Measurements from ENCODE around the gene SLC25A25.

Gene SLC25A25

DNA sequence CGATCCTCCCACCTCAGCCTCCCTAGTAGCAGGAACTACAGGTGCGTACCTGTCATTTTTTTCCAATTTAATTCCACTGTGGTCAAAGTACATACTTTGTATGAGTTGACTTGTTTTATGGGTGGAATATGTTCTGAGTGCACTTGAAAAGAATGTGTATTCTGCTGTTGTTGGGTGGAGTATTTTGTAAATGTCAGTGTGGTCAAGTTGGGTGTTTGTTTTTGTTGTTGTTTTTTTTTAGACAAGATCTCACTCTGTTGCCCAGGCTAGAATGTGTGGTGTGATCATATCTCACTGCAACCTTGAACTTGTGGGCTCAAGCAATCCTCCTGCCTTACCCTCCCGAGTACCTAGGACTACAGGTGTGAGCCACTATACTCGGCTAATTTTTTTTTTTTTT lies 17.9 kb downstream of the SLC25A25 start:
- no peak overlapping the region for H3K4me3 ChIP-seq (ENCODE audit: low read depth, low read length)
- DNase-seq (ENCODE audit: low read depth) = no peak
- TF ChIP-seq, protein P1, sequence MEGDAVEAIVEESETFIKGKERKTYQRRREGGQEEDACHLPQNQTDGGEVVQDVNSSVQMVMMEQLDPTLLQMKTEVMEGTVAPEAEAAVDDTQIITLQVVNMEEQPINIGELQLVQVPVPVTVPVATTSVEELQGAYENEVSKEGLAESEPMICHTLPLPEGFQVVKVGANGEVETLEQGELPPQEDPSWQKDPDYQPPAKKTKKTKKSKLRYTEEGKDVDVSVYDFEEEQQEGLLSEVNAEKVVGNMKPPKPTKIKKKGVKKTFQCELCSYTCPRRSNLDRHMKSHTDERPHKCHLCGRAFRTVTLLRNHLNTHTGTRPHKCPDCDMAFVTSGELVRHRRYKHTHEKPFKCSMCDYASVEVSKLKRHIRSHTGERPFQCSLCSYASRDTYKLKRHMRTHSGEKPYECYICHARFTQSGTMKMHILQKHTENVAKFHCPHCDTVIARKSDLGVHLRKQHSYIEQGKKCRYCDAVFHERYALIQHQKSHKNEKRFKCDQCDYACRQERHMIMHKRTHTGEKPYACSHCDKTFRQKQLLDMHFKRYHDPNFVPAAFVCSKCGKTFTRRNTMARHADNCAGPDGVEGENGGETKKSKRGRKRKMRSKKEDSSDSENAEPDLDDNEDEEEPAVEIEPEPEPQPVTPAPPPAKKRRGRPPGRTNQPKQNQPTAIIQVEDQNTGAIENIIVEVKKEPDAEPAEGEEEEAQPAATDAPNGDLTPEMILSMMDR (IDR thresholded peaks at IDR 0.05; ENCODE audit: insufficient read depth, low read depth, low read length, missing control alignments) = no peak

DNA sequence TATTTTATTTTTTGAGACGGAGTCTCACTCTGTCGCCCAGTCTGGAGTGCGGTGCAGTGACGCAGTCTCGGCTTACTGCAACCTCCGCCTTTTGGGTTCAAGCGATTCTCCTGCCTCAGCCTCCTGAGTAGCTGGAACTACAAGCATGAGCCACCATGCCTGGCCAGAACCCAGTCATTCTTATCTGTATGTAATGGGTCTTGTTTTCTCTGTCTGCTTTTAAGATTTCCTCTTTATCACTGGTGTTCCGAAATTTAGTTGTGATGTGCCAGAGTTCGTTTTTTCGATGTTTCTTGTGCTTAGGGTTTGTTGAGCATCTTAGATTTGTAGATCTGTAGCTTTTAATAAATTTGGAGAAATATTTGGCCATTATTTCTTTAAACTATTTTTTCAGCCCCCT lies 19.2 kb downstream of the SLC25A25 start:
- no peak overlapping the region for H3K4me3 ChIP-seq (ENCODE audit: low read depth, low read length)
- DNase-seq (ENCODE audit: low read depth) = no peak
- TF ChIP-seq, protein P1 (IDR thresholded peaks at IDR 0.05; ENCODE audit: insufficient read depth, low read depth, low read length, missing control alignments) = no peak

DNA sequence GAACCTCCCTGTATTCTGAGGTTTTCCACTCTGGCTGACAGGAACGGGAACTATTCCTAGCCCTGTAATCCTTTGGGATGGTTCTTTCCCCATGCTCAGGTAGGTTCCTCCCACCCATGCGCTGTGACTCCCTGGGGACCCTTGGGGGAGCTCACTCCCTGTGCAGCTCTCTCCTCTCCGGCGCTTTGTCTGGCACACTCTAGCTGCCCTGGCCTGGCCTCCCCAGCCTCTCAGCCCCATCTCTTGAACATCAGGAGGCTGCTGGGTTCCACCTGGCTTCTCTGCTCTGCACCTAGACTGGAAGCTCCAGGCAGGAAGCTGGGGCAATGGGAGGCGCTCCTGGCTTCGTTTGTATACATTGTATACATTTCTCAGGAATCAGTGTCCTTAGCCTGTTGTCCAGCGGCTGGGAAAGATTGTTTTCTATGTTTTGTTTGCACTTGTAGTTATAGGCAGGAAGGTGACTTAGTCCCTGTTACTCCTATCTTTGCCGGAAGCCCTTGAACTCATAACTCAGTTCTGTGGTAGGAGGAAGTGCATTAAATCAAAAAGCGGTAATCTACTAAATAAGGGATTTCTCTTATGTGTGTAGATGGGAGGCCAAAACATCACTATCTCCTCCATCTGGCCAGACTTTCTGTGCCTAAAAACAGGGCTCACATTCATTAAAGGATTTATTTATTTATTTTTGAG lies 20.4 kb downstream of the SLC25A25 start:
- TF ChIP-seq, protein P1 (IDR thresholded peaks at IDR 0.05; ENCODE audit: insufficient read depth, low read depth, low read length, missing control alignments) = no peak
- H3K4me3 ChIP-seq (ENCODE audit: low read depth, low read length) = no peak overlapping the region
- no peak for DNase-seq (ENCODE audit: low read depth)

DNA sequence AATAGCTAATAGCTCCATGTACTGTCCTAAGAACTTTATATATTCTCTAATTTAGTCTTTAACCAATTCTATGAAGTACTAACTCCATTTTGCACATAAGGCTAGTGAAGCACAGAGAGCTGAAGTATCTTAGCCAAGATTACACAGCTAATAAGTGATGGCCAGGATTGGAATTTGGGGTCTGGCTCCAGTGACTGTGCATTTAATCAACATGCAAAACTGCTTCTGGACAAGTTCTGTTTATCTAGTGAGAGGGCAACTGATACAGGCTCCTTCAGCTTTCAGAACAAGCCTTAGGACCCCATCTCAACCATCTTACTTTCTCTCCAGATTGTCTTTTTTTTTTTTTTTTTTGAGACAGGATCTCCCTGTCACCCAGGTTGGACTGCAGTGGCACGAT lies 21.3 kb downstream of the SLC25A25 start:
- TF ChIP-seq, protein P1 (IDR thresholded peaks at IDR 0.05; ENCODE audit: insufficient read depth, low read depth, low read length, missing control alignments) = no peak
- DNase-seq (ENCODE audit: low read depth) = no peak
- H3K4me3 ChIP-seq (ENCODE audit: low read depth, low read length) = no peak overlapping the region

DNA sequence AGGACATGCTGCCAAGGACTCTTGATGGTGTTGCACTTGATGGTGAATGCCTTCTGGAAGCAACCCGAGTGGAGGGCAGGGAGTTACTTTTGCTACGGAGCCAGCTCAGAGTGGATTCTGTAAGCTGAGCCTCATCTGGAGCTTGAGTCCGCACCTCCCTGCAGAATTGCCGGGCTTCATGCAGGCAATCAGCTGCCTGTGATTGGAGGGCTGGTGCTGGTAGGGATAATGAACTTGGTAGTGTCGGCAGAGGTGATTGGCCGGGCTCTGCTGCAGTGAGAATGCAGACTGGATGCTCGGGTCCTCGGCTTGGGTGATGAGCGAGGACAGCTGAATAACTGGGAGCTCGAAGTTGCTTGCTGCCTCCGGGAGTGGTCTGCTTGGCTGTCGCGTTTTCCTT lies 23.1 kb downstream of the SLC25A25 start:
- no peak overlapping the region for H3K4me3 ChIP-seq (ENCODE audit: low read depth, low read length)
- TF ChIP-seq, protein P1 (IDR thresholded peaks at IDR 0.05; ENCODE audit: insufficient read depth, low read depth, low read length, missing control alignments) = no peak
- no peak for DNase-seq (ENCODE audit: low read depth)

DNA sequence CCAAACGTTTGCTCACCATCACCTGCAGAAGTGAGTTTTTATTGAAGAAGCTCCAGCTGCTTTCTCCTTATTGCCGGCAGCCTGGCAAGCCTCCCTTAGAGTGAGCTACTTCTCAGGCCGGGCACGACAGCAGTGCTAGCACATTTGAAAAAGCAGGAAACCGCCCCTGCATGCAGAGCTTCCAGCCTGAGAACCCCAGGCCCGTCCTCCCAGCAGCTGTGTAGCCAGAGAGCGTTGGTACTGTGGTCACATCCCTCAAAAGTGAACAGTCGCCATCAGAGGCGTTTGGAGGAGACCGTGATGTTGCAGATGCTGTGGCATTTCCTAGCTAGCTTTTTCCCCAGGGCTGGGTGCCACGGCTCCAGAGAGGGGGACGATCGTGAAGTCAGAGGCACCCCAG lies 23.5 kb downstream of the SLC25A25 start:
- no peak overlapping the region for H3K4me3 ChIP-seq (ENCODE audit: low read depth, low read length)
- TF ChIP-seq, protein P1 (IDR thresholded peaks at IDR 0.05; ENCODE audit: insufficient read depth, low read depth, low read length, missing control alignments) = no peak
- no peak for DNase-seq (ENCODE audit: low read depth)

All from GM12865 (cell line).